ENCODE measurements around the gene MSI2. TPM values are rescaled to one million over a fixed set of nuclear protein-coding genes. Genes with fewer than 3 reads are reported as not detected.

Gene MSI2
- total and polyA plus RNA-seq, 2 experiments from 2014 or later: 4.3 to 17.9 TPM

DNA sequence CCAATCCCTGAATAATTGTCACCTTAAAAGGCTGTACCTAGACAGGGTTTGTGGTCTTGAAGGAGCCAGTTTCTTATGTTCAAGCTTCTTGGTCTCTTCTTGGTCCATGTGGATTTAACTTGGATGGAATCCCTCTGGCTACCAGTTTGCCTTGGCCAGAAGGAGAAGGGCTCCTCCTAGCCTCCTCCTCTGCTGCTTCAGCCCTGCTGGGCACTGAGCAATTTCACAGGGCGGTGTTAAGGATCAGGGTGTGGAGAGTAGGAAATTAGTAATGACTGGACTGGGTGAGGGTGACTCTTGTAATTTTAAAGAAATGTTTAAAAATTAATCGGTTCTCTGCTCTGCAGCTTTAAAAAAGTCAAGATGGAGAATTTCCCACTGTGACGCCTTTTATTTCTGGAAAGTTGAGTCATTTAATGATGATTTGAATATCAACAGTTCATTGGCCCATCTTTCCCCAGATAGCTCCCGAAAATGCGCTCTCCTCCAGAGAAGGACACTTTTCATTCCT lies 96.4 kb downstream of the MSI2 start:
- no peaks in the 10 kb centered on the region for H3K27me3 ChIP-seq (replicated peaks; ENCODE audit: insufficient read depth)
- H2AFZ ChIP-seq: no peak overlapping the region
- no peak overlapping the region for H3K4me3 ChIP-seq
- no peak for DNase-seq
- H3K9ac ChIP-seq: no peak overlapping the region
- TF ChIP-seq EZH2 (IDR thresholded peaks at IDR 0.05; ENCODE audit: insufficient read depth, poor library complexity, severe bottlenecking) (no peak), EZH2phosphoT487 (IDR thresholded peaks at IDR 0.05; ENCODE audit: insufficient read depth, low read depth) (no peak)
- H3F3A ChIP-seq (ENCODE audit: insufficient read depth): no peaks in the 10 kb centered on the region
- H3K79me2 ChIP-seq (ENCODE audit: insufficient read depth): no peaks in the 10 kb centered on the region
- no peak overlapping the region for H3K27ac ChIP-seq
- no peaks in the 10 kb centered on the region for H4K20me1 ChIP-seq (ENCODE audit: insufficient read depth)
- H3K4me1 ChIP-seq (ENCODE audit: insufficient read depth): no peaks in the 10 kb centered on the region
- 81 to 85% methylated on average over 5 of the region's 5 CpGs for WGBS, 2 experiments (ENCODE audit: low coverage in 1 of 2, low lambda C conversion rate in 2 of 2, missing lambda C conversion rate in 2 of 2)
- H3K36me3 ChIP-seq (ENCODE audit: low read depth): no peaks in the 10 kb centered on the region
- in situ Hi-C loops (cut with MboI): no loop called here
- H3K9me2 ChIP-seq (ENCODE audit: insufficient read depth): no peaks in the 10 kb centered on the region
- H3K4me2 ChIP-seq (ENCODE audit: unreplicated experiment): no peak overlapping the region
- H3K9me3 ChIP-seq (ENCODE audit: low read depth): no peaks in the 10 kb centered on the region

- H3K36me3 ChIP-seq (ENCODE audit: low read depth): no peaks in the 10 kb centered on the region
- H4K20me1 ChIP-seq (ENCODE audit: insufficient read depth): no peaks in the 10 kb centered on the region
- no peaks in the 10 kb centered on the region for H3K27me3 ChIP-seq (replicated peaks; ENCODE audit: insufficient read depth)
- in situ Hi-C loops (cut with MboI): no loop called here
- H3K9ac ChIP-seq: no peak overlapping the region
- H3K9me3 ChIP-seq (ENCODE audit: low read depth): no peaks in the 10 kb centered on the region
- H3K27ac ChIP-seq: no peak overlapping the region
- H3K4me1 ChIP-seq (ENCODE audit: insufficient read depth): no peaks in the 10 kb centered on the region
- no peak overlapping the region for H3K4me2 ChIP-seq (ENCODE audit: unreplicated experiment)
- no peak overlapping the region for H3K4me3 ChIP-seq
- 72 to 85% methylated on average over 2 of the region's 2 CpGs for WGBS, 2 experiments (ENCODE audit: low coverage in 1 of 2, low lambda C conversion rate in 2 of 2, missing lambda C conversion rate in 2 of 2)
- no peaks in the 10 kb centered on the region for H3F3A ChIP-seq (ENCODE audit: insufficient read depth)
- no peaks in the 10 kb centered on the region for H3K9me2 ChIP-seq (ENCODE audit: insufficient read depth)
- no peak for DNase-seq
- no peaks in the 10 kb centered on the region for H3K79me2 ChIP-seq (ENCODE audit: insufficient read depth)
- no peak for TF ChIP-seq EZH2 (IDR thresholded peaks at IDR 0.05; ENCODE audit: insufficient read depth, poor library complexity, severe bottlenecking)
- no peak for TF ChIP-seq EZH2phosphoT487 (IDR thresholded peaks at IDR 0.05; ENCODE audit: insufficient read depth, low read depth)
- H2AFZ ChIP-seq: no peak overlapping the region
Measured at GRCh38 chr17:57354673-57355072, 98.3 kb downstream of the MSI2 start.

DNA sequence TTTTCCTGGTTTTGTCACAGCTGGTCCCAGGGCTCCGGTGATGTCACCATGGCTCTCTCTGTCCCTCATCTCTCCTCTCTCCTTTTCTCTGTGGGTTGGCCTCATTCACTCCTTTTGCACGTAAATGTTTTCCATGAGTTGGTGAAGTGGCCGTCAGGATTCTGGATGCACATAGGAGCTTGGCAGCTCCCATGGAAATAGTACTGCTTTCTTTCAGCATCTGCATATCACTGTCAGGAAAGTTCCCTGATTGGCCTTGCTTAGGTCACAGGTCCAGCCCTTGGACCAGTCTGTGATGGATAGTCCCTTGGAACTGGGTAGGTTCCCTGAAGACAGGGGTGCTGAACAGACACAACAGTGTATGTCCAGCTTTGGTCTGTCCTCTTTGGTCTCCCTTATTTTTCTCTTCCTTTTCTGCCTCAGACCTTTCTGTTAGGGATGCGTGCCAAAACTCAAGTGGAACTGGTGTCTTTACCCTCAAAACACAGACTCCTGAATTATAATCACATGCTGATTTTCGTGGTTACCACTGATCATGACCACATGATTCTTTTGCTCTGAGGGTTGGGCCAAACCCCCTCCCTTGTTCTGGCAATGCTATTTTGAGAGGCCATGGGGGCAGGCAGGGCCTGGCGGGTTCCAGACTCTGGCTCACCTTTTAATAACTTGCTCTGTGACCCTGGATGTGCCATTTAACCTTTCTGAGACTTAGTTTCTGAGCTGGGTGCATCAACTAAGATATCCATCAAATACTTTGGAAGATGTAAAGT lies 99.0 kb downstream of the MSI2 start:
- Histone ChIP-seq H3K27ac (no peak overlapping the region), H3K9me2 (ENCODE audit: insufficient read depth) (no peaks in the 10 kb centered on the region), H3F3A (ENCODE audit: insufficient read depth) (no peaks in the 10 kb centered on the region), H3K4me3 (no peak overlapping the region), H2AFZ (no peak overlapping the region), H4K20me1 (ENCODE audit: insufficient read depth) (no peaks in the 10 kb centered on the region), H3K4me2 (ENCODE audit: unreplicated experiment) (no peak overlapping the region), H3K9ac (no peak overlapping the region), H3K27me3 (replicated peaks; ENCODE audit: insufficient read depth) (no peaks in the 10 kb centered on the region), H3K79me2 (ENCODE audit: insufficient read depth) (no peaks in the 10 kb centered on the region), H3K9me3 (ENCODE audit: low read depth) (no peaks in the 10 kb centered on the region), H3K4me1 (ENCODE audit: insufficient read depth) (no peaks in the 10 kb centered on the region), H3K36me3 (ENCODE audit: low read depth) (no peaks in the 10 kb centered on the region)
- DNase-seq: no peak
- TF ChIP-seq EZH2phosphoT487 (IDR thresholded peaks at IDR 0.05; ENCODE audit: insufficient read depth, low read depth) (no peak), EZH2 (IDR thresholded peaks at IDR 0.05; ENCODE audit: insufficient read depth, poor library complexity, severe bottlenecking) (no peak)
- in situ Hi-C loops (cut with MboI): no loop called here
- 78 to 81% methylated on average over 6 of the region's 6 CpGs for WGBS, 2 experiments (ENCODE audit: low coverage in 1 of 2, low lambda C conversion rate in 2 of 2, missing lambda C conversion rate in 2 of 2)

GRCh38 chr17:57356153-57356718 lies 99.9 kb downstream of the MSI2 start:
- no peaks in the 10 kb centered on the region for H3K9me3 ChIP-seq (ENCODE audit: low read depth)
- H3F3A ChIP-seq (ENCODE audit: insufficient read depth): no peaks in the 10 kb centered on the region
- H3K4me1 ChIP-seq (ENCODE audit: insufficient read depth): no peaks in the 10 kb centered on the region
- H4K20me1 ChIP-seq (ENCODE audit: insufficient read depth): no peaks in the 10 kb centered on the region
- 75 to 80% methylated on average over 6 of the region's 6 CpGs for WGBS, 2 experiments (ENCODE audit: low coverage in 1 of 2, low lambda C conversion rate in 2 of 2, missing lambda C conversion rate in 2 of 2)
- H3K4me3 ChIP-seq: no peak overlapping the region
- no peak for TF ChIP-seq EZH2 (IDR thresholded peaks at IDR 0.05; ENCODE audit: insufficient read depth, poor library complexity, severe bottlenecking)
- TF ChIP-seq EZH2phosphoT487 (IDR thresholded peaks at IDR 0.05; ENCODE audit: insufficient read depth, low read depth): no peak
- H3K4me2 ChIP-seq (ENCODE audit: unreplicated experiment): no peak overlapping the region
- H3K27me3 ChIP-seq (replicated peaks; ENCODE audit: insufficient read depth): no peaks in the 10 kb centered on the region
- H2AFZ ChIP-seq: no peak overlapping the region
- no peaks in the 10 kb centered on the region for H3K79me2 ChIP-seq (ENCODE audit: insufficient read depth)
- H3K36me3 ChIP-seq (ENCODE audit: low read depth): no peaks in the 10 kb centered on the region
- DNase-seq: no peak
- H3K9me2 ChIP-seq (ENCODE audit: insufficient read depth): no peaks in the 10 kb centered on the region
- no peak overlapping the region for H3K27ac ChIP-seq
- in situ Hi-C loops (cut with MboI): no loop called here
- no peak overlapping the region for H3K9ac ChIP-seq

Measured in GM23248 (cell line).